ENCODE results near the gene SNAPC2. TPM values are rescaled to one million over a fixed set of nuclear protein-coding genes. Genes with fewer than 3 reads are reported as not detected.

The SNAPC2 gene
- total RNA-seq, 1 experiment from 2014 or later: 24.1 TPM

- Mint-ChIP-seq H3K9me3 (ENCODE audit: unreplicated experiment) (no peaks in the 10 kb centered on the region), H3K27ac (ENCODE audit: low read depth, unreplicated experiment) (peak overlapping the region; percentile 57), H3K4me1 (ENCODE audit: insufficient read depth, unreplicated experiment) (peaks cover 4% of the 10 kb centered on the region), H3K27me3 (ENCODE audit: insufficient read depth, unreplicated experiment) (no peaks in the 10 kb centered on the region), H3K36me3 (ENCODE audit: insufficient read depth, unreplicated experiment) (peaks cover 85% of the 10 kb centered on the region), H3K4me3 (ENCODE audit: unreplicated experiment) (no peak overlapping the region)
- POLR2A ChIA-PET: no interaction called here
- no peak for DNase-seq (ENCODE audit: unreplicated experiment)
- CTCF ChIA-PET: interaction anchor here (1.8 kb wide), 1 partner anchor 10 kb away, joined by 7 read pairs; the partner anchor contains the start of gene TIMM44
- intact Hi-C loops (cut with micrococcal nuclease): no loop called here
- no peak for TF ChIP-seq CTCF (IDR thresholded peaks at IDR 0.05; ENCODE audit: unreplicated experiment)
- BruUV-seq (replicated peaks): no TSS peak
Observed at GRCh38 chr19:7933828-7934725, 13.9 kb downstream of the SNAPC2 start.

DNA sequence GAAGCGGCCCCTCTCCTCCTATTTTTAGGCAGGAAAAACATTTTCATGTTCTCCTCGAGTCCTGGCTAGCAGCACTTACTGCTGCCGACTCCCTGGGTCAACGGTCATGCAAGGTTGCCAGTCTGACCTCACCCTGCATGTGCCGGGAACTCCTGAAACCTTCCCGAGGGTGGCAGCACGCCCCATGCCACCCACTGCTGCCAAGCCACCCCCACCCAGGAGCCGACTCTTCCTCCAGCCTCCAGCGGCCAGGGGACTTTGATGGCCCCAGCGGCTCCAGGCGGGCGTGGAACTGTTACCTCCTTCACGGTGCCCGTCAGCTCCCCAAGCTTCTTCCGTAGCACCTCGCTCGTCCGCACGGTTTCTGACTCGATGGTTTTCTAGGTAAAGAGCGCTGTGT, 14.6 kb downstream of the SNAPC2 start:
- Mint-ChIP-seq H3K4me3 (ENCODE audit: unreplicated experiment) (no peak overlapping the region), H3K4me1 (ENCODE audit: insufficient read depth, unreplicated experiment) (no peaks in the 10 kb centered on the region), H3K27me3 (ENCODE audit: insufficient read depth, unreplicated experiment) (no peaks in the 10 kb centered on the region), H3K27ac (ENCODE audit: low read depth, unreplicated experiment) (peak overlapping the region; percentile 57), H3K9me3 (ENCODE audit: unreplicated experiment) (no peaks in the 10 kb centered on the region), H3K36me3 (ENCODE audit: insufficient read depth, unreplicated experiment) (peaks cover 90% of the 10 kb centered on the region)
- POLR2A ChIA-PET: no interaction called here
- intact Hi-C loops (cut with micrococcal nuclease): no loop called here
- no peak for TF ChIP-seq CTCF (IDR thresholded peaks at IDR 0.05; ENCODE audit: unreplicated experiment)
- no peak for DNase-seq (ENCODE audit: unreplicated experiment)
- no TSS peak for BruUV-seq (replicated peaks)
- CTCF ChIA-PET: interaction anchor here (0.6 to 1.8 kb wide), 2 partner anchors 9 to 371 kb away, joined by 3 to 7 read pairs; partner anchors contain the start of gene TIMM44

DNA sequence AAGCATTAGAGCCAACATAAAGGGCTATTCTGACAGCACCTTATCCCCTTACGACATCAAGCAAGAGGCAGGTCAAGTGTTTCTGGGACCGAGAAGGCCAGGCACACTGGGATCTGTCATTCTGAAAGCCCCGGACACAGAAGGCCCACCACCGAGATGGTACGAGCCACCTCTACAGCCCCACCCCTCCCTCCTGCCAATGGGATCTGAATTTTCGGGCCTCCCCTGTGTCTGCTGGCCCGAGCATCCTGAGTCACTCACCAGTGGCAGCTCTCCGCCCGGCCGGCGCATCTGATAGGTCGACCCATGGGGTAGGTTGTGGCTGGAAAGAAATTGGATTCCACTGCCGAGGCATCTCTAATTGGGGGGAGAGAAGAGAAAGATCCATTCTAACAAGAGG, 20.7 kb downstream of the SNAPC2 start:
- ChIA-PET CTCF (interaction anchor here (0.7 kb wide), 1 partner anchor 415 kb away, joined by 3 read pairs; no protein-coding TSS in a partner anchor), POLR2A (interaction anchor here (4.1 kb wide), 1 partner anchor 12 kb away, joined by 56 read pairs; no protein-coding TSS in a partner anchor)
- intact Hi-C loops (cut with micrococcal nuclease): loop anchor here (5.0 kb wide), 2 partner anchors 46 to 216 kb away; no protein-coding TSS in a partner anchor
- H3K4me1 Mint-ChIP-seq (ENCODE audit: insufficient read depth, unreplicated experiment): peaks cover 11% of the 10 kb centered on the region
- H3K27ac Mint-ChIP-seq (ENCODE audit: low read depth, unreplicated experiment): no peak overlapping the region
- BruUV-seq (replicated peaks): no TSS peak
- DNase-seq (ENCODE audit: unreplicated experiment): no peak
- H3K4me3 Mint-ChIP-seq (ENCODE audit: unreplicated experiment): peak overlapping the region; percentile 21
- no peak for TF ChIP-seq CTCF (IDR thresholded peaks at IDR 0.05; ENCODE audit: unreplicated experiment)
- no peaks in the 10 kb centered on the region for H3K27me3 Mint-ChIP-seq (ENCODE audit: insufficient read depth, unreplicated experiment)
- H3K36me3 Mint-ChIP-seq (ENCODE audit: insufficient read depth, unreplicated experiment): peaks cover 63% of the 10 kb centered on the region
- H3K9me3 Mint-ChIP-seq (ENCODE audit: unreplicated experiment): no peaks in the 10 kb centered on the region

DNA sequence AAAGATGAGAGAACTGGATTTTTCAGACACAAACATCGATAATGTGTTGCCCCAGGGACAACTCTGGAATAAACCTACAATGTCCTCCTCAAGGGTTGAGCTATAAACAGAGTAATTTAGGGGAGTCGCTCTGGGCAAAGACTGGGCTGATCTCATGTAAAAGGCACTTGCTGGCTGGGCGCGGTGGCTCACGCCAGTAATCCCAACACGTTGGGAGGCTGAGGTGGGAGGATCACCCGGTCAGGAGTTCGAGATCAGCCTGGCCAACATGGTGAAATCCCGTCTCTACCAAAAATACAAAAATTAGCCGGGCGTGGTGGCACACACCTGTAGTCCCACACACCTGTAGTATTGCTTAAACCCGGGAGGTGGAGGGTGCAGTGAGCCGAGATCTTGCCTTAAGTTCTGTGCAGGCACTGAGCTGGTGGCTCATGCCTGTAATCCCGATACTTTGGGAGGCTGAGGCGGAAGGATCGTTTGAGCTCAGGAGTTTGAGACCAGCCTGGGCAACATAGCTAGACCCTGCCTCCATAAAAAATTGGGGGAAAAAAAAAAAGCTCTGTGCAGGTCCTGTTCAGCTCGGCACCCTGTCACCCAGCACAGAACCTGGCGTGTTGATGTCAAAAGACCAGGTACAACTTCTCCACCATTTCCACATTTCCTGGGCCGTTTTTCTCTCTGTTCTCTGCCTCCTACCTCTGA, 21.9 kb downstream of the SNAPC2 start:
- H3K27ac Mint-ChIP-seq (ENCODE audit: low read depth, unreplicated experiment): peak overlapping the region; percentile 97
- H3K4me1 Mint-ChIP-seq (ENCODE audit: insufficient read depth, unreplicated experiment): peaks cover 11% of the 10 kb centered on the region
- no peak for TF ChIP-seq CTCF (IDR thresholded peaks at IDR 0.05; ENCODE audit: unreplicated experiment)
- peak overlapping the region; percentile 94 for H3K4me3 Mint-ChIP-seq (ENCODE audit: unreplicated experiment)
- POLR2A ChIA-PET: interaction anchor here (0.5 to 4.9 kb wide), 9 partner anchors 11 to 493 kb away, joined by 3 to 82 read pairs (median 4); partner anchors contain the start of genes ELAVL1 and SNAPC2
- intact Hi-C loops (cut with micrococcal nuclease): loop anchor here (5.0 kb wide), 2 partner anchors 45 to 215 kb away; no protein-coding TSS in a partner anchor
- DNase-seq (ENCODE audit: unreplicated experiment): no peak
- H3K36me3 Mint-ChIP-seq (ENCODE audit: insufficient read depth, unreplicated experiment): peaks cover 51% of the 10 kb centered on the region
- H3K27me3 Mint-ChIP-seq (ENCODE audit: insufficient read depth, unreplicated experiment): no peaks in the 10 kb centered on the region
- CTCF ChIA-PET: interaction anchor here (0.7 to 4.3 kb wide), 2 partner anchors 60 to 111 kb away, joined by 4 to 47 read pairs; no protein-coding TSS in a partner anchor
- no peaks in the 10 kb centered on the region for H3K9me3 Mint-ChIP-seq (ENCODE audit: unreplicated experiment)
- BruUV-seq (replicated peaks): no TSS peak

Measured in MCF 10A (cell line).